SU-DHL-6 (cell line): ENCODE data around the gene OSBPL9.

Experiments
- H2AFZ ChIP-seq: fragments of 200-600 bp; sonication (generic); 2 replicates; pipeline ENCODE4 v1.6.1; 2014; ENCODE audit warnings: low read depth, mild to moderate bottlenecking, moderate library complexity, mixed read lengths, antibody characterized with exemption, low read length; ENCODE audit not compliant: severe bottlenecking
- H3F3A ChIP-seq: fragments of 200-600 bp; shearing (Covaris generic); 2 replicates; pipeline ENCODE4 v1.6.0; 2016; ENCODE audit warnings: antibody characterized with exemption, mild to moderate bottlenecking; ENCODE audit not compliant: insufficient read depth
- H3K27ac ChIP-seq: fragments of 200-600 bp; sonication (generic); 2 replicates; pipeline ENCODE4 v1.5.1; 2016; ENCODE audit warnings: low read depth, mild to moderate bottlenecking, low read length, moderate library complexity, mixed read lengths
- H3K27me3 ChIP-seq: fragments of 200-600 bp; sonication (generic), shearing (Covaris generic); 2 replicates; pipeline ENCODE4 v1.6.0; 2014; ENCODE audit warnings: mild to moderate bottlenecking, low read length
- H3K36me3 ChIP-seq: fragments of 200-600 bp; sonication (generic); 2 replicates; pipeline ENCODE4 v1.6.1; 2014; ENCODE audit warnings: mild to moderate bottlenecking, low read length, mixed read lengths
- H3K4me2 ChIP-seq: fragments of 300-600, 200-600 bp; shearing (Covaris generic), sonication (generic); 2 replicates; pipeline ENCODE4 v1.6.0; 2014; ENCODE audit warnings: low read length, low read depth, mild to moderate bottlenecking; ENCODE audit not compliant: poor library complexity, severe bottlenecking
- H3K4me3 ChIP-seq: fragments of 200-600 bp; sonication (generic); 2 replicates; pipeline ENCODE4 v1.5.1; 2014; ENCODE audit warnings: antibody characterized with exemption, low read length, mild to moderate bottlenecking, mixed read lengths; ENCODE audit not compliant: insufficient read depth, poor library complexity, severe bottlenecking
- H3K79me2 ChIP-seq: fragments of 200-600 bp; sonication (generic); 2 replicates; pipeline ENCODE4 v1.6.1; 2014; ENCODE audit warnings: mild to moderate bottlenecking, low read length, moderate library complexity; ENCODE audit not compliant: insufficient read depth
- H3K9ac ChIP-seq: fragments of 200-600 bp; sonication (generic); 2 replicates; pipeline ENCODE4 v1.7.0; 2014; ENCODE audit warnings: mild to moderate bottlenecking, low read length
- H3K9me2 ChIP-seq: fragments of 200-600 bp; sonication (generic); replicated peaks from 2 replicates; pipeline ENCODE4 v1.6.1; 2014; ENCODE audit warnings: low read length; ENCODE audit not compliant: insufficient read depth
- H3K9me3 ChIP-seq: fragments of 200-600 bp; sonication (generic); 2 replicates; pipeline ENCODE4 v1.6.1; 2014; ENCODE audit warnings: low read length, mixed read lengths; ENCODE audit not compliant: insufficient read depth
- H4K20me1 ChIP-seq: fragments of 200-600 bp; sonication (generic); 2 replicates; pipeline ENCODE4 v1.6.1; 2014; ENCODE audit warnings: low read depth, mild to moderate bottlenecking, antibody characterized with exemption, low read length, moderate library complexity, mixed read lengths
- EZH2phosphoT487 ChIP-seq: fragments of 200-600 bp; sonication (generic), shearing (Covaris generic); conservative IDR thresholded peaks from 2 replicates; pipeline ENCODE4 v1.6.1; 2018; ENCODE audit warnings: mild to moderate bottlenecking, antibody characterized with exemption, low read length, moderate library complexity, mixed read lengths
- TF ChIP-seq, protein P1 (sequence below): fragments of 200-600 bp; sonication (generic); IDR thresholded peaks from one replicate; pipeline ENCODE4 v1.5.1; 2017; ENCODE audit warnings: antibody characterized with exemption, mild to moderate bottlenecking, low read length, moderate library complexity; ENCODE audit not compliant: insufficient read depth, poor library complexity, severe bottlenecking

OSBPL9 gene

DNA sequence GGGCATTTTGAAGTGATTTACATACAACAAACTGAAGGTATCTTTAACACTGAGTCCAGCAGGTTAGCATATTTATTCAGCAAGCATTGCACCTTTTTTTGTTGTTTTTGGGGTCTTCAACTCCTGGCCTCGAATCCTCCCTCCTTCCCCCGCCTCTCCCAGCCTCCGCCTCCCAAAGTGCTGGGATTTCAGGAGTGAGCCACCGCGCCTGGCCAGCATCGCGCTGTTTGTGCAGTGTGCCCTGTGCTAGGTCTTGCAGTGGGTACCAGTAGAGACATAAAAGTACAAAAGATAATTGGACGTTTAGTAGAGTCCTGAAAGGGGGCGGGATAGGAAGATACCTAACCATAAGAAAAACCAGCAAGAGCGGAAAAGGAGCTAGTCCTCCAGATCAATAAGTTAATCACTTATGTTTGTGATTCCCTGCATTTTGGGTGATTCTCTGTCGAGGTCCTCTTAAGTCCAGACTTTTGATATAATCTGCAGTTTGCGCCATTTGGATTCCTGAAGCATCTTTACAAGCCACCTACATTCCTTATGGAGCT is 111.8 kb downstream of the OSBPL9 start:
- Histone ChIP-seq H3K9me3 (no peaks in the 10 kb centered on the region), H3K27me3 (no peaks in the 10 kb centered on the region), H3K79me2 (peaks cover 31% of the 10 kb centered on the region), H3K4me3 (peak overlapping the region; percentile 95), H3K9ac (peak overlapping the region; percentile 81), H3K27ac (peak overlapping the region; percentile 68), H2AFZ (peak overlapping the region; percentile 60), H4K20me1 (0 out of 2 replicates have a peak, but pooled peaks cover 5% of the 10 kb centered on the region), H3K9me2 (no peaks in the 10 kb centered on the region), H3F3A (no peaks in the 10 kb centered on the region; the same call in 1 of the 2 replicates), H3K4me2 (peak overlapping the region; percentile 94), H3K36me3 (no peaks in the 10 kb centered on the region)
- no peak for TF ChIP-seq EZH2phosphoT487
- TF ChIP-seq, protein P1, sequence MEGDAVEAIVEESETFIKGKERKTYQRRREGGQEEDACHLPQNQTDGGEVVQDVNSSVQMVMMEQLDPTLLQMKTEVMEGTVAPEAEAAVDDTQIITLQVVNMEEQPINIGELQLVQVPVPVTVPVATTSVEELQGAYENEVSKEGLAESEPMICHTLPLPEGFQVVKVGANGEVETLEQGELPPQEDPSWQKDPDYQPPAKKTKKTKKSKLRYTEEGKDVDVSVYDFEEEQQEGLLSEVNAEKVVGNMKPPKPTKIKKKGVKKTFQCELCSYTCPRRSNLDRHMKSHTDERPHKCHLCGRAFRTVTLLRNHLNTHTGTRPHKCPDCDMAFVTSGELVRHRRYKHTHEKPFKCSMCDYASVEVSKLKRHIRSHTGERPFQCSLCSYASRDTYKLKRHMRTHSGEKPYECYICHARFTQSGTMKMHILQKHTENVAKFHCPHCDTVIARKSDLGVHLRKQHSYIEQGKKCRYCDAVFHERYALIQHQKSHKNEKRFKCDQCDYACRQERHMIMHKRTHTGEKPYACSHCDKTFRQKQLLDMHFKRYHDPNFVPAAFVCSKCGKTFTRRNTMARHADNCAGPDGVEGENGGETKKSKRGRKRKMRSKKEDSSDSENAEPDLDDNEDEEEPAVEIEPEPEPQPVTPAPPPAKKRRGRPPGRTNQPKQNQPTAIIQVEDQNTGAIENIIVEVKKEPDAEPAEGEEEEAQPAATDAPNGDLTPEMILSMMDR, result no peak

DNA sequence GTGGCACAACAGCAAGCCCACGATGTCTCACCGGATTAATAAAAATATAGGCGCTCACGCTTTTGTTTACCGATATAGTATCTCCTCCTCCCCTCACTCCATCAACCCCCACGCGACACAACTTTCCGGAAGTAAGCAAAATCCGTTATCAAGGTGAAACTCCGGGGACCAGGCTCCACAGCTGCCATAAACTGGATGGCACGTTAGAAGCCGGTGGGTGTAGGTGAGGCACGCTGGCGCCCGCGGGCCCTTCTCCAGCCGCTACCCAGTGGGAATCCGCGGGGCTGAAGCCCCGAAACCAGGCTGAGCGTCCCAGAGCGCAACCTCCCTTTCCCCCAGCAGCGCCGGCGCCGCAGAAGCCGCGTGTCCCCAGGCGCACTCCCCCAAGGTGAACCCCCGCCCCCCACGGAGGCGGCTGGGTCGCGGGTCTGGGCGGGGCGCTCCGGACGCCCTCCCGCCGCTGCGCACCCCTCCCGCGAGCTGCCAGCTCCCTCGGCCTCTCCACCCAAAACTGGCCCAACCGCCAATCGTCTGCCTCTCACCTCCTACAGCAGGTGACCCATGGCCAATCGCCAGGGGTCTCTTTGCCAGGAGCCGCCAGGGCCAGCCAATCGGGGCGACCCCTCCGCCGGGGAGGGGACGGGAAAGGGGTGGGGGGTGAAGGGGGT is 112.4 kb downstream of the OSBPL9 start:
- peak overlapping the region; percentile 98 for H3K4me3 ChIP-seq

DNA sequence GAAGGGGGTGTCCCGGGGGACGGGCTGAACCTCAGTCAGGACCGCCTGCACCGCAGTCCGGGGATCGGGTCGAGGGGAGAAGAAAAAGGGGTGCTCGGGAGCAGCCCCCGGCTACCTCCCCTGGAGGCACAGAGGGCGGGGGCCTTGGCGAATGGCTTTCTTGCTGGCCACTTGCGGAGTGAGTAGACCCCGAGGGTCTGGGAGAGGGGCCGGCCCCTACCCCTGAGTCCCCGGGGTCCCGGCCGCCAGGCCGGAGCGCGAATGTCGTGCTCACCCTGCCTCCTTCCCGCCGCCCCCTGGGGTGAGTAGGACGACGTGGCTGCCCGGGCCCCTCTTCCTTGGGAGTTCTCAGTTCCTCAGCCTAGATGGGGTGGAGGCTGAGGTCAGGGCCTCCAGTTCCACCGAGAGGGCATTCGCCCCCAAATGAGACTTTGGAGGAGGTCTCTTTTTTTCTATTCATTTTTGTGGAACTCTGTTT is 113.0 kb downstream of the OSBPL9 start:
- Histone ChIP-seq H3K9me2 (no peaks in the 10 kb centered on the region), H3K4me2 (peak overlapping the region; percentile 97), H3K9ac (peak overlapping the region; percentile 84), H3K79me2 (peaks cover 42% of the 10 kb centered on the region), H2AFZ (peak overlapping the region; percentile 90), H3K36me3 (no peaks in the 10 kb centered on the region), H3K27ac (peak overlapping the region; percentile 35), H3K27me3 (no peaks in the 10 kb centered on the region), H3F3A (no peaks in the 10 kb centered on the region; the same call in 1 of the 2 replicates), H3K4me3 (peak overlapping the region; percentile 98), H3K9me3 (no peaks in the 10 kb centered on the region), H4K20me1 (peaks cover 5% of the 10 kb centered on the region; the same call in 1 of the 2 replicates)
- TF ChIP-seq, protein P1, result no peak
- no peak for TF ChIP-seq EZH2phosphoT487

More for the DNA sequence above, 112.4 kb downstream of the OSBPL9 start:
- TF ChIP-seq, protein P1, result no peak
- TF ChIP-seq EZH2phosphoT487, result no peak
- H2AFZ ChIP-seq, result peak overlapping the region; percentile 60
- H3K9me3 ChIP-seq, result no peaks in the 10 kb centered on the region
- no peaks in the 10 kb centered on the region for H3K36me3 ChIP-seq
- H3K4me2 ChIP-seq, result peak overlapping the region; percentile 97
- no peaks in the 10 kb centered on the region; the same call in 1 of the 2 replicates for H3F3A ChIP-seq
- H3K27me3 ChIP-seq, result no peaks in the 10 kb centered on the region
- H3K9me2 ChIP-seq, result no peaks in the 10 kb centered on the region
- peak overlapping the region; percentile 84 for H3K9ac ChIP-seq
- H4K20me1 ChIP-seq, result 0 out of 2 replicates have a peak, but pooled peaks cover 5% of the 10 kb centered on the region
- H3K27ac ChIP-seq, result peak overlapping the region; percentile 68
- peaks cover 36% of the 10 kb centered on the region for H3K79me2 ChIP-seq
